22Rv1 (cell line): Measurements from ENCODE around the gene PLGRKT.
"Not testable (repeated sequence)": the region's sequence is repeated elsewhere in the genome, so short reads cannot be mapped to it uniquely, and the experiment has no call there.

ENCODE experiments used
- CTCF ChIP-seq: fragments of 450-650 bp; IDR thresholded peaks from 2 replicates; pipeline ENCODE4 v1.5.1; 2017; ENCODE audit warnings: mild to moderate bottlenecking
- ZFX ChIP-seq: fragments of 450-650 bp; IDR thresholded peaks from 2 replicates; pipeline ENCODE4 v1.6.1; 2017; ENCODE audit warnings: antibody characterized with exemption, borderline replicate concordance

- TF ChIP-seq CTCF, ZFX: not testable (repeated sequence)
These were observed 43.7 kb downstream of the PLGRKT start for GRCh38 chr9:5393976-5394375.
